Naive thymus-derived CD4-positive, alpha-beta T cell (primary cell): Measurements from ENCODE around the gene DNAJA4. TPM values are rescaled to one million over a fixed set of nuclear protein-coding genes. Genes with fewer than 3 reads are reported as not detected.
A peak's percentile ranks its signal among the peaks of the same experiment; 100 is the strongest.

Experiments used
- ATAC-seq: fragments of 150-1000 bp; cut with Tn5 transposase; 2 replicates; pipeline ENCODE4 v1.10.0; 2021; ENCODE audit warnings: mild to moderate bottlenecking, moderate library complexity
- CTCF ChIA-PET: fragments of 350-600 bp; sonication (Branson Sonifier 250); formaldehyde crosslinking; loops from one replicate; lab custom pipeline; 2021; ENCODE audit warnings: antibody characterized with exemption; lab: Charles Lee
- POLR2A ChIA-PET: fragments of 350-600 bp; sonication (Branson Sonifier 250); formaldehyde crosslinking; loops from one replicate; lab custom pipeline; 2021; ENCODE audit warnings: antibody characterized with exemption, inconsistent platforms; lab: Charles Lee
- DNase-seq, 9 donors: peaks; one replicate each; pipeline versions ENCODE4 v3.0.0 to v3.0.0-alpha.2; 2020 to 2022; ENCODE audit warnings: mixed read lengths in 1 of 9
- H3K27ac ChIP-seq: one replicate; pipeline ENCODE4 v1.7.0; 2013; ENCODE audit warnings: mild to moderate bottlenecking, low read depth, low read length, moderate library complexity
- H3K27me3 ChIP-seq, 2 donors: one replicate each; pipeline ENCODE4 v1.7.0; 2013; ENCODE audit warnings: low read length in 2 of 2, mild to moderate bottlenecking in 2 of 2, moderate library complexity in 2 of 2; ENCODE audit not compliant: control insufficient read depth in 2 of 2, insufficient read depth in 2 of 2
- H3K36me3 ChIP-seq, 3 experiments: 1 replicate in 2 of 3; 2 replicates in 1 of 3; pipeline ENCODE4 v1.7.0; 2013; ENCODE audit warnings: low read length in 3 of 3, mild to moderate bottlenecking in 3 of 3, moderate library complexity in 1 of 3; ENCODE audit not compliant: insufficient read depth in 3 of 3, control insufficient read depth in 2 of 3
- H3K4me1 ChIP-seq, 2 donors: one replicate each; pipeline ENCODE4 v1.7.0; 2013; ENCODE audit warnings: low read length in 2 of 2, mild to moderate bottlenecking in 2 of 2, moderate library complexity in 1 of 2; ENCODE audit not compliant: control insufficient read depth in 2 of 2, insufficient read depth in 2 of 2
- H3K4me3 ChIP-seq: 2 replicates; pipeline ENCODE4 v1.7.0; 2013; ENCODE audit warnings: mild to moderate bottlenecking, low read length
- H3K9me3 ChIP-seq, 3 experiments: 1 replicate in 2 of 3; 2 replicates in 1 of 3; pipeline ENCODE4 v1.7.0; 2013; ENCODE audit warnings: low read length in 3 of 3; ENCODE audit not compliant: control insufficient read depth in 2 of 3
- H3K27ac Mint-ChIP-seq, 9 donors: one replicate each; pipeline ENCODE4 v1.8.0; 2020 to 2022; ENCODE audit warnings: mixed read lengths in 9 of 9, mild to moderate bottlenecking in 8 of 9, moderate library complexity in 5 of 9, inconsistent platforms in 2 of 9
- H3K27me3 Mint-ChIP-seq, 5 donors: one replicate each; pipeline ENCODE4 v1.8.0; 2021 to 2022; ENCODE audit warnings: mixed read lengths in 5 of 5, mild to moderate bottlenecking in 1 of 5
- H3K36me3 Mint-ChIP-seq, 5 donors: one replicate each; pipeline ENCODE4 v1.8.0; 2020 to 2022; ENCODE audit warnings: mixed read lengths in 5 of 5, mild to moderate bottlenecking in 3 of 5, inconsistent platforms in 1 of 5
- H3K4me1 Mint-ChIP-seq, 7 donors: one replicate each; pipeline ENCODE4 v1.8.0; 2020 to 2022; ENCODE audit warnings: mixed read lengths in 7 of 7, mild to moderate bottlenecking in 3 of 7, inconsistent platforms in 1 of 7
- H3K4me3 Mint-ChIP-seq, 10 donors: one replicate each; pipeline ENCODE4 v1.8.0; 2020 to 2022; ENCODE audit warnings: mild to moderate bottlenecking in 10 of 10, mixed read lengths in 10 of 10, moderate library complexity in 6 of 10, inconsistent platforms in 2 of 10
- H3K9me3 Mint-ChIP-seq, 11 donors: one replicate each; pipeline ENCODE4 v1.8.0; 2020 to 2022; ENCODE audit warnings: mixed read lengths in 11 of 11, mild to moderate bottlenecking in 4 of 11, inconsistent platforms in 1 of 11, moderate library complexity in 1 of 11
- intact Hi-C, 2 donors: fragments of 100-400 bp; cut with micrococcal nuclease; formaldehyde crosslinking; loops; one replicate each; pipeline ENCODE4 v1.15.1; 2023
- polyA plus RNA-seq, 2 donors: library from polyadenylated mRNA; unstranded; fragments of 300-500 nt; fragmentation: Illumina TruSeq; gene quantifications; one replicate each; pipeline ENCODE4 v1.2.3, GENCODE V29; 2021
- total RNA-seq, 6 experiments: library from RNA in 5 of 6; stranded (reverse) in 5 of 6; gene quantifications; 1 replicate in 5 of 6; 2 replicates in 1 of 6; pipeline ENCODE4 v1.2.3 and lab custom pipeline; 2021 to 2026

DNAJA4 gene
- total and polyA plus RNA-seq, 7 experiments from 2014 or later: 9.9 to 44.7 (median 35.0) TPM

- H3K9me3 ChIP-seq: no peaks in the 10 kb centered on the region
- no peaks in the 10 kb centered on the region for H3K4me1 ChIP-seq
- no peak overlapping the region for H3K27ac ChIP-seq
- Mint-ChIP-seq H3K27ac (no peak overlapping the region), H3K36me3 (no peaks in the 10 kb centered on the region), H3K4me1 (peaks cover 0 to 6% (median 0%) of the 10 kb centered on the region in 7 donors), H3K4me3 (no peak overlapping the region), H3K27me3 (peaks cover 0 to 14% (median 10%) of the 10 kb centered on the region in 5 donors), H3K9me3 (no peaks in the 10 kb centered on the region)
- ChIA-PET POLR2A (interaction anchor here (1.2 kb wide), 1 partner anchor 39 kb away, joined by 4 read pairs; no protein-coding TSS in a partner anchor), CTCF (interaction anchor here (0.6 kb wide), 1 partner anchor 65 kb away, joined by 3 read pairs; no protein-coding TSS in a partner anchor)
- no peak overlapping the region for H3K4me3 ChIP-seq
- ATAC-seq: no peak
- no peaks in the 10 kb centered on the region for H3K27me3 ChIP-seq
- intact Hi-C loops: loop anchor here in 1 of 2 donors (5.0 to 10.0 kb wide), 3 partner anchors 116 to 446 kb away; no protein-coding TSS in a partner anchor
- no peak for DNase-seq
- no peaks in the 10 kb centered on the region for H3K36me3 ChIP-seq
Observed at GRCh38 chr15:78306176-78306774, 41.9 kb downstream of the DNAJA4 start.

DNA sequence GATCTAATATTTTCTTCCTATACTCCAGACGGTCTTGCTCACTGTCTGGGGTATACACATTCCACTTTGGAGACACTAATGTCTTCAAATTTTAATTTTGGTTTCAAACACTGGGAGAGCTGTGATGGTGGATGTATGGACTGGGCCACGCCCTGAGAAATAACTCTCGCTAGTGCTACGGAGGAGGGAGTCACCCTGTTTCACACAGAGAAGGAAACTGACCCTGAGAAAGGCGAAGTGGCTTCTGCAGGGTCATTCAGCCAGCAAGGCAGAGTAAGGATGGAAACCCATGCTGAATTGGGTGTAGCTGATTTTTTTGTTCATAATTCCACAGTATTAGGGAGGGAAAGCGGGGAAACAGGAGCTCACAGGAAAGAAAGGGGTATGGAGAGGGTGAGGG is 43.6 kb downstream of the DNAJA4 start:
- Histone ChIP-seq H3K27me3 (no peaks in the 10 kb centered on the region), H3K4me3 (no peak overlapping the region), H3K9me3 (no peaks in the 10 kb centered on the region), H3K27ac (no peak overlapping the region), H3K4me1 (no peaks in the 10 kb centered on the region), H3K36me3 (no peaks in the 10 kb centered on the region)
- Mint-ChIP-seq H3K4me1 (no peaks in the 10 kb centered on the region), H3K27me3 (peaks cover 0 to 14% (median 10%) of the 10 kb centered on the region in 5 donors), H3K36me3 (no peaks in the 10 kb centered on the region), H3K27ac (no peak overlapping the region), H3K4me3 (no peak overlapping the region), H3K9me3 (no peaks in the 10 kb centered on the region)
- no peak for DNase-seq
- CTCF ChIA-PET: interaction anchor here (1.1 kb wide), 1 partner anchor 10 kb away, joined by 3 read pairs; no protein-coding TSS in a partner anchor
- ATAC-seq: peak; percentile 34
- POLR2A ChIA-PET: interaction anchor here (0.9 kb wide), 2 partner anchors 8 to 13 kb away, joined by 3 to 4 read pairs; partner anchors contain the start of gene SKIC8
- intact Hi-C loops: loop anchor here (1.0 to 10.0 kb wide), 5 partner anchors 114 to 444 kb away; no protein-coding TSS in a partner anchor

- intact Hi-C loops: loop anchor here (1.0 to 10.0 kb wide), 5 partner anchors 114 to 444 kb away; no protein-coding TSS in a partner anchor
- no peaks in the 10 kb centered on the region for H3K4me1 ChIP-seq
- Mint-ChIP-seq H3K9me3 (no peaks in the 10 kb centered on the region), H3K36me3 (no peaks in the 10 kb centered on the region), H3K4me3 (no peak overlapping the region), H3K27ac (no peak overlapping the region), H3K4me1 (no peaks in the 10 kb centered on the region), H3K27me3 (peaks cover 0 to 14% (median 10%) of the 10 kb centered on the region in 5 donors)
- DNase-seq: peak in 5 of 9 donors; percentile 11 to 53 (median 20)
- ChIA-PET POLR2A (interaction anchor here (0.9 kb wide), 2 partner anchors 9 to 13 kb away, joined by 3 to 4 read pairs; partner anchors contain the start of gene SKIC8), CTCF (interaction anchor here (1.1 kb wide), 1 partner anchor 9 kb away, joined by 3 read pairs; no protein-coding TSS in a partner anchor)
- ATAC-seq: peak; percentile 76
- no peaks in the 10 kb centered on the region for H3K27me3 ChIP-seq
- no peak overlapping the region for H3K4me3 ChIP-seq
- no peak overlapping the region for H3K27ac ChIP-seq
- H3K9me3 ChIP-seq: no peaks in the 10 kb centered on the region
- H3K36me3 ChIP-seq: no peaks in the 10 kb centered on the region
Observed at GRCh38 chr15:78308422-78309032, 44.2 kb downstream of the DNAJA4 start.

GRCh38 chr15:78311292-78311691 is 46.9 kb downstream of the DNAJA4 start:
- Mint-ChIP-seq H3K9me3 (no peaks in the 10 kb centered on the region), H3K27ac (no peak overlapping the region), H3K4me3 (no peak overlapping the region), H3K4me1 (no peaks in the 10 kb centered on the region), H3K36me3 (no peaks in the 10 kb centered on the region), H3K27me3 (peaks cover 0 to 11% (median 5%) of the 10 kb centered on the region in 5 donors)
- Histone ChIP-seq H3K9me3 (no peaks in the 10 kb centered on the region), H3K4me1 (no peaks in the 10 kb centered on the region), H3K4me3 (no peak overlapping the region), H3K36me3 (no peaks in the 10 kb centered on the region), H3K27ac (no peak overlapping the region), H3K27me3 (no peaks in the 10 kb centered on the region)
- DNase-seq (no peak), ATAC-seq (no peak)
- POLR2A ChIA-PET: interaction anchor here (0.9 kb wide), 1 partner anchor 12 kb away, joined by 3 read pairs; the partner anchor contains the start of gene SKIC8
- intact Hi-C loops: no loop called here
- CTCF ChIA-PET: interaction anchor here (0.8 kb wide), 1 partner anchor 768 kb away, joined by 3 read pairs; no protein-coding TSS in a partner anchor

GRCh38 chr15:78312536-78312935 is 48.2 kb downstream of the DNAJA4 start:
- Histone ChIP-seq H3K4me1 (no peaks in the 10 kb centered on the region), H3K27ac (no peak overlapping the region), H3K36me3 (no peaks in the 10 kb centered on the region), H3K4me3 (no peak overlapping the region), H3K9me3 (no peaks in the 10 kb centered on the region), H3K27me3 (no peaks in the 10 kb centered on the region)
- Mint-ChIP-seq H3K4me1 (no peaks in the 10 kb centered on the region), H3K4me3 (no peak overlapping the region), H3K36me3 (no peaks in the 10 kb centered on the region), H3K27me3 (peaks cover 0 to 8% (median 5%) of the 10 kb centered on the region in 5 donors), H3K9me3 (no peaks in the 10 kb centered on the region), H3K27ac (no peak overlapping the region)
- POLR2A ChIA-PET: interaction anchor here (1.2 kb wide), 1 partner anchor 164 kb away, joined by 3 read pairs; no protein-coding TSS in a partner anchor
- no peak for DNase-seq
- intact Hi-C loops: no loop called here
- CTCF ChIA-PET: interaction anchor here (0.6 kb wide), 1 partner anchor 85 kb away, joined by 4 read pairs; no protein-coding TSS in a partner anchor
- no peak for ATAC-seq

- intact Hi-C loops: no loop called here
- no peak for ATAC-seq
- H3K27me3 Mint-ChIP-seq: peaks cover 0 to 10% (median 3%) of the 10 kb centered on the region in 5 donors
- H3K4me3 ChIP-seq: no peak overlapping the region
- H3K9me3 Mint-ChIP-seq: no peaks in the 10 kb centered on the region
- no peaks in the 10 kb centered on the region for H3K4me1 Mint-ChIP-seq
- ChIA-PET POLR2A (interaction anchor here (1.2 kb wide), 1 partner anchor 164 kb away, joined by 3 read pairs; no protein-coding TSS in a partner anchor), CTCF (interaction anchor here (0.6 kb wide), 1 partner anchor 85 kb away, joined by 4 read pairs; no protein-coding TSS in a partner anchor)
- H3K4me1 ChIP-seq: no peaks in the 10 kb centered on the region
- DNase-seq: no peak
- no peaks in the 10 kb centered on the region for H3K27me3 ChIP-seq
- no peak overlapping the region for H3K27ac Mint-ChIP-seq
- H3K36me3 Mint-ChIP-seq: no peaks in the 10 kb centered on the region
- H3K9me3 ChIP-seq: no peaks in the 10 kb centered on the region
- no peak overlapping the region for H3K4me3 Mint-ChIP-seq
- H3K36me3 ChIP-seq: no peaks in the 10 kb centered on the region
- H3K27ac ChIP-seq: no peak overlapping the region
Observed at GRCh38 chr15:78312957-78313356, 48.6 kb downstream of the DNAJA4 start.
